Fibroblast of lung (primary cell): ENCODE results near the gene CIITA. TPM values are rescaled to one million over a fixed set of nuclear protein-coding genes. Genes with fewer than 3 reads are reported as not detected.

Experiments
- DNase-seq, 2 donors: peaks; one replicate each; pipeline versions ENCODE4 v3.0.0 to v3.0.0-alpha.2; 2010; ENCODE audit warnings: low read depth in 2 of 2
- H2AFZ ChIP-seq: 2 replicates; pipeline ENCODE4 v1.5.1; 2012; ENCODE audit warnings: low read length, control low read depth, inconsistent platforms
- H3K27ac ChIP-seq: 2 replicates; pipeline ENCODE4 v1.5.1; 2011; ENCODE audit warnings: low read length, control low read depth; ENCODE audit not compliant: insufficient read depth
- H3K27me3 ChIP-seq: 2 replicates; pipeline ENCODE4 v1.5.1; 2011; ENCODE audit warnings: mild to moderate bottlenecking, low read length; ENCODE audit not compliant: control insufficient read depth, insufficient read depth
- H3K36me3 ChIP-seq: 2 replicates; pipeline ENCODE4 v1.5.1; 2011; ENCODE audit warnings: low read length; ENCODE audit not compliant: control insufficient read depth, insufficient read depth
- H3K4me1 ChIP-seq: 2 replicates; pipeline ENCODE4 v1.5.1; 2011; ENCODE audit warnings: low read length; ENCODE audit not compliant: control insufficient read depth, insufficient read depth; ENCODE audit errors: extremely low read depth
- H3K4me2 ChIP-seq: 2 replicates; pipeline ENCODE4 v1.5.1; 2011; ENCODE audit warnings: low read length, control low read depth; ENCODE audit not compliant: insufficient read depth; ENCODE audit errors: extremely low read depth
- H3K4me3 ChIP-seq, 4 experiments: fragments of 200-600 bp in 1 of 4; sonication (generic) in 1 of 4; replicated peaks in 1 of 4; 2 replicates each; pipeline ENCODE4 v1.5.1; 2011 to 2016; ENCODE audit warnings: low read length in 4 of 4, low read depth in 3 of 4, mild to moderate bottlenecking in 3 of 4, control low read depth in 2 of 4, inconsistent platforms in 1 of 4, mixed read lengths in 1 of 4; ENCODE audit not compliant: insufficient read depth in 1 of 4; ENCODE audit errors: control extremely low read depth in 1 of 4
- H3K79me2 ChIP-seq: 2 replicates; pipeline ENCODE4 v1.5.1; 2012; ENCODE audit warnings: mild to moderate bottlenecking, low read length, inconsistent platforms; ENCODE audit not compliant: control insufficient read depth, insufficient read depth
- H3K9ac ChIP-seq: 2 replicates; pipeline ENCODE4 v1.5.1; 2011; ENCODE audit warnings: mild to moderate bottlenecking, low read length, control low read depth; ENCODE audit not compliant: insufficient read depth
- H3K9me3 ChIP-seq: 2 replicates; pipeline ENCODE4 v1.5.1; 2012; ENCODE audit warnings: low read depth, low read length; ENCODE audit not compliant: control insufficient read depth, insufficient read depth
- H4K20me1 ChIP-seq: 2 replicates; pipeline ENCODE4 v1.5.1; 2011; ENCODE audit warnings: low read length; ENCODE audit not compliant: control insufficient read depth, insufficient read depth; ENCODE audit errors: extremely low read depth
- CTCF ChIP-seq, 2 donors: IDR thresholded peaks in 1 of 2; conservative IDR thresholded peaks in 1 of 2; 1 replicate in 1 of 2; 2 replicates in 1 of 2; pipeline ENCODE4 v1.5.1; 2011 to 2012; ENCODE audit warnings: low read length in 2 of 2, control low read depth in 1 of 2, inconsistent platforms in 1 of 2, low read depth in 1 of 2, mild to moderate bottlenecking in 1 of 2
- EZH2 ChIP-seq: IDR thresholded peaks from 2 replicates; pipeline ENCODE4 v1.5.1; 2012; ENCODE audit warnings: low read length, control low read depth, mild to moderate bottlenecking; ENCODE audit errors: missing control alignments
- polyA plus RNA-seq, 2 donors: library from polyadenylated mRNA; depleted of rRNA in 1 of 2; stranded (reverse) in 1 of 2; unstranded in 1 of 2; fragments of >200 nt; gene quantifications; 2 replicates each; pipeline ENCODE4 v1.2.1, GENCODE V29; 2011 to 2012; ENCODE audit warnings: missing spikeins in 1 of 2
- total RNA-seq: library from RNA; depleted of rRNA; stranded (reverse); fragments of >200 nt; gene quantifications from 2 replicates; pipeline ENCODE4 v1.2.1, GENCODE V29; 2014

Gene CIITA
- total and polyA plus RNA-seq, 2 donors (not counting 1 experiment from before 2014, with no cell fraction given) = 0.27 to 0.66 TPM

GRCh38 chr16:10967986-10968385 lies 91.0 kb downstream of the CIITA start:
- Histone ChIP-seq H3K79me2 (no peaks in the 10 kb centered on the region), H3K9me3 (no peaks in the 10 kb centered on the region), H3K36me3 (no peaks in the 10 kb centered on the region), H3K9ac (no peak overlapping the region), H3K27ac (no peak overlapping the region), H3K4me3 (no peak overlapping the region), H2AFZ (no peak overlapping the region), H3K4me1 (peaks cover 13% of the 10 kb centered on the region), H3K4me2 (no peak overlapping the region), H4K20me1 (no peaks in the 10 kb centered on the region), H3K27me3 (no peaks in the 10 kb centered on the region)
- DNase-seq = no peak
- TF ChIP-seq CTCF (conservative IDR thresholded peaks at IDR 0.05 in 1 of 2, IDR thresholded peaks at IDR 0.05 in 1 of 2; ENCODE audit: low read depth in 1 of 2, low read length in 2 of 2) = no peak

GRCh38 chr16:10968498-10968897 lies 91.5 kb downstream of the CIITA start:
- no peak overlapping the region for H3K9ac ChIP-seq
- no peaks in the 10 kb centered on the region for H3K27me3 ChIP-seq
- H3K9me3 ChIP-seq = no peaks in the 10 kb centered on the region
- H3K79me2 ChIP-seq = no peaks in the 10 kb centered on the region
- no peak overlapping the region for H2AFZ ChIP-seq
- no peaks in the 10 kb centered on the region for H4K20me1 ChIP-seq
- H3K4me2 ChIP-seq = no peak overlapping the region
- H3K36me3 ChIP-seq = no peaks in the 10 kb centered on the region
- DNase-seq = no peak
- H3K4me1 ChIP-seq = peaks cover 13% of the 10 kb centered on the region
- no peak overlapping the region for H3K27ac ChIP-seq
- no peak overlapping the region for H3K4me3 ChIP-seq
- TF ChIP-seq CTCF (conservative IDR thresholded peaks at IDR 0.05 in 1 of 2, IDR thresholded peaks at IDR 0.05 in 1 of 2; ENCODE audit: low read depth in 1 of 2, low read length in 2 of 2) (peak in 1 of 2 donors; percentile 4), EZH2 (no peak)

- no peaks in the 10 kb centered on the region for H3K79me2 ChIP-seq
- no peaks in the 10 kb centered on the region for H3K27me3 ChIP-seq
- peaks cover 9% of the 10 kb centered on the region for H3K4me1 ChIP-seq
- H2AFZ ChIP-seq = no peak overlapping the region
- H3K4me2 ChIP-seq = no peak overlapping the region
- H3K9me3 ChIP-seq = no peaks in the 10 kb centered on the region
- no peak for DNase-seq
- no peaks in the 10 kb centered on the region for H4K20me1 ChIP-seq
- H3K27ac ChIP-seq = no peak overlapping the region
- no peaks in the 10 kb centered on the region for H3K36me3 ChIP-seq
- TF ChIP-seq EZH2 = no peak
- no peak for TF ChIP-seq CTCF (conservative IDR thresholded peaks at IDR 0.05 in 1 of 2, IDR thresholded peaks at IDR 0.05 in 1 of 2; ENCODE audit: low read depth in 1 of 2, low read length in 2 of 2)
- no peak overlapping the region for H3K4me3 ChIP-seq
- H3K9ac ChIP-seq = no peak overlapping the region
These were observed 92.6 kb downstream of the CIITA start for GRCh38 chr16:10969615-10970014.
